Astrocyte (in vitro differentiated cells and primary cell): ENCODE data around the gene DCT. TPM values are rescaled to one million over a fixed set of nuclear protein-coding genes. Genes with fewer than 3 reads are reported as not detected.

Experiments
- DNase-seq: peaks from one replicate; pipeline ENCODE4 v3.0.0-alpha.2; 2010; ENCODE audit warnings: low read depth
- FAIRE-seq: peaks from 2 replicates; lab custom pipeline; 2011; peaks lifted over from hg19 to GRCh38; lab: Jason Lieb, UNC
- H2AFZ ChIP-seq: 2 replicates; pipeline ENCODE4 v1.6.0; 2012; ENCODE audit warnings: low read depth, low read length, inconsistent platforms
- H3K27ac ChIP-seq: 2 replicates; pipeline ENCODE4 v1.5.1; 2011; ENCODE audit warnings: low read depth, low read length, inconsistent platforms
- H3K27me3 ChIP-seq: 2 replicates; pipeline ENCODE4 v1.6.0; 2011; ENCODE audit warnings: low read length, inconsistent platforms; ENCODE audit not compliant: insufficient read depth
- H3K36me3 ChIP-seq: 2 replicates; pipeline ENCODE4 v1.5.1; 2011; ENCODE audit warnings: low read length, inconsistent platforms; ENCODE audit not compliant: insufficient read depth
- H3K4me1 ChIP-seq: 2 replicates; pipeline ENCODE4 v1.5.1; 2011; ENCODE audit warnings: low read length, inconsistent platforms; ENCODE audit not compliant: insufficient read depth
- H3K4me2 ChIP-seq: 2 replicates; pipeline ENCODE4 v1.6.0; 2012; ENCODE audit warnings: low read length, inconsistent platforms
- H3K4me3 ChIP-seq: 2 replicates; pipeline ENCODE4 v1.5.1; 2011; ENCODE audit warnings: low read depth, mild to moderate bottlenecking, low read length, inconsistent platforms; ENCODE audit not compliant: insufficient read depth
- H3K79me2 ChIP-seq: 2 replicates; pipeline ENCODE4 v1.6.0; 2012; ENCODE audit warnings: mild to moderate bottlenecking, low read length, inconsistent platforms; ENCODE audit not compliant: insufficient read depth
- H3K9ac ChIP-seq: 2 replicates; pipeline ENCODE4 v1.6.0; 2012; ENCODE audit warnings: mild to moderate bottlenecking, low read length, inconsistent platforms
- H3K9me3 ChIP-seq: 2 replicates; pipeline ENCODE4 v1.5.1; 2012; ENCODE audit warnings: low read depth, mild to moderate bottlenecking, low read length, inconsistent platforms; ENCODE audit not compliant: insufficient read depth
- H4K20me1 ChIP-seq: 2 replicates; pipeline ENCODE4 v1.6.0; 2012; ENCODE audit warnings: low read length, inconsistent platforms; ENCODE audit not compliant: insufficient read depth
- H3K27ac Mint-ChIP-seq: one replicate; pipeline ENCODE4 v1.8.0; 2021; ENCODE audit warnings: mild to moderate bottlenecking, mixed read lengths; ENCODE audit not compliant: unreplicated experiment
- H3K27me3 Mint-ChIP-seq: one replicate; pipeline ENCODE4 v1.8.0; 2021; ENCODE audit warnings: low read depth, mixed read lengths; ENCODE audit not compliant: unreplicated experiment
- H3K36me3 Mint-ChIP-seq: one replicate; pipeline ENCODE4 v1.8.0; 2021; ENCODE audit warnings: low read depth, mixed read lengths; ENCODE audit not compliant: unreplicated experiment
- H3K4me1 Mint-ChIP-seq: one replicate; pipeline ENCODE4 v1.8.0; 2021; ENCODE audit warnings: low read depth, mixed read lengths; ENCODE audit not compliant: unreplicated experiment
- H3K4me3 Mint-ChIP-seq: one replicate; pipeline ENCODE4 v1.8.0; 2021; ENCODE audit warnings: mild to moderate bottlenecking, moderate library complexity, mixed read lengths; ENCODE audit not compliant: unreplicated experiment
- H3K9me3 Mint-ChIP-seq: one replicate; pipeline ENCODE4 v1.8.0; 2021; ENCODE audit warnings: mild to moderate bottlenecking, mixed read lengths; ENCODE audit not compliant: unreplicated experiment
- CTCF ChIP-seq: IDR thresholded peaks from 2 replicates; pipeline ENCODE4 v1.5.1; 2011; ENCODE audit warnings: low read depth, mild to moderate bottlenecking, inconsistent platforms, low read length, moderate library complexity; ENCODE audit not compliant: insufficient read depth
- EZH2 ChIP-seq: IDR thresholded peaks from 2 replicates; pipeline ENCODE4 v1.6.1; 2012; ENCODE audit warnings: mild to moderate bottlenecking, low read length, inconsistent platforms; ENCODE audit not compliant: insufficient read depth
- total RNA-seq: library from RNA; stranded (reverse); gene quantifications from 2 replicates; pipeline ENCODE4 v1.2.1, GENCODE V29; 2021

DCT gene
- total RNA-seq, 1 donor from 2014 or later = 0.05 TPM

GRCh38 chr13:94400874-94401273 is 78.6 kb downstream of the DCT start:
- Mint-ChIP-seq H3K4me3 (no peak overlapping the region), H3K27me3 (no peaks in the 10 kb centered on the region), H3K27ac (no peak overlapping the region), H3K9me3 (no peaks in the 10 kb centered on the region), H3K4me1 (no peaks in the 10 kb centered on the region), H3K36me3 (peaks cover 24% of the 10 kb centered on the region)
- H3K4me1 ChIP-seq = no peaks in the 10 kb centered on the region
- H3K27me3 ChIP-seq = no peaks in the 10 kb centered on the region
- H3K36me3 ChIP-seq = no peaks in the 10 kb centered on the region
- DNase-seq (no peak), FAIRE-seq (no peak)
- H2AFZ ChIP-seq = no peak overlapping the region
- H4K20me1 ChIP-seq = no peaks in the 10 kb centered on the region
- no peak overlapping the region for H3K9ac ChIP-seq
- H3K27ac ChIP-seq = no peak overlapping the region
- no peak overlapping the region for H3K4me2 ChIP-seq
- no peak overlapping the region for H3K4me3 ChIP-seq
- no peaks in the 10 kb centered on the region for H3K9me3 ChIP-seq
- TF ChIP-seq EZH2 = no peak
- no peak for TF ChIP-seq CTCF
- H3K79me2 ChIP-seq = no peaks in the 10 kb centered on the region

GRCh38 chr13:94399812-94400211 is 79.7 kb downstream of the DCT start:
- TF ChIP-seq CTCF (no peak), EZH2 (no peak)
- no peaks in the 10 kb centered on the region for H3K9me3 ChIP-seq
- peaks cover 24% of the 10 kb centered on the region for H3K36me3 Mint-ChIP-seq
- no peak overlapping the region for H3K4me3 Mint-ChIP-seq
- no peaks in the 10 kb centered on the region for H3K27me3 Mint-ChIP-seq
- no peaks in the 10 kb centered on the region for H3K9me3 Mint-ChIP-seq
- H3K36me3 ChIP-seq = no peaks in the 10 kb centered on the region
- DNase-seq = no peak
- H3K79me2 ChIP-seq = no peaks in the 10 kb centered on the region
- no peak overlapping the region for H2AFZ ChIP-seq
- no peak overlapping the region for H3K4me2 ChIP-seq
- H3K4me1 Mint-ChIP-seq = no peaks in the 10 kb centered on the region
- H3K27me3 ChIP-seq = no peaks in the 10 kb centered on the region
- H3K9ac ChIP-seq = no peak overlapping the region
- H3K4me1 ChIP-seq = no peaks in the 10 kb centered on the region
- no peaks in the 10 kb centered on the region for H4K20me1 ChIP-seq
- H3K4me3 ChIP-seq = no peak overlapping the region
- FAIRE-seq = no peak
- no peak overlapping the region for H3K27ac Mint-ChIP-seq
- no peak overlapping the region for H3K27ac ChIP-seq

- Mint-ChIP-seq H3K4me1 (peaks cover 2% of the 10 kb centered on the region), H3K27ac (no peak overlapping the region), H3K27me3 (no peaks in the 10 kb centered on the region), H3K9me3 (no peaks in the 10 kb centered on the region), H3K36me3 (peaks cover 18% of the 10 kb centered on the region), H3K4me3 (no peak overlapping the region)
- H3K27ac ChIP-seq = no peak overlapping the region
- no peaks in the 10 kb centered on the region for H3K79me2 ChIP-seq
- H2AFZ ChIP-seq = no peak overlapping the region
- no peaks in the 10 kb centered on the region for H3K4me1 ChIP-seq
- no peaks in the 10 kb centered on the region for H4K20me1 ChIP-seq
- no peak overlapping the region for H3K9ac ChIP-seq
- no peaks in the 10 kb centered on the region for H3K27me3 ChIP-seq
- DNase-seq (no peak), FAIRE-seq (no peak)
- no peaks in the 10 kb centered on the region for H3K36me3 ChIP-seq
- H3K9me3 ChIP-seq = no peaks in the 10 kb centered on the region
- no peak overlapping the region for H3K4me2 ChIP-seq
- H3K4me3 ChIP-seq = no peak overlapping the region
- TF ChIP-seq CTCF (no peak), EZH2 (no peak)
Observed at GRCh38 chr13:94395860-94396259, 83.6 kb downstream of the DCT start.
